HG02938 (cell line): ENCODE data around the gene PPA2.
"Not testable (repeated sequence)": the region's sequence is repeated elsewhere in the genome, so short reads cannot be mapped to it uniquely, and the experiment has no call there.

Source experiments
- ATAC-seq: cut with Tn5 transposase; IDR thresholded peaks from one replicate; pipeline ENCODE4 v1.9.1; 2021; ENCODE audit warnings: mild to moderate bottlenecking, moderate library complexity; ENCODE audit not compliant: unreplicated experiment

Gene PPA2

GRCh38 chr4:105473324-105474098 lies at the start of gene PPA2:
Gene PPA2 (minus strand): TSS chr4:105474062. CDS start chr4:105474050, 12 bp downstream.
- peak; percentile 82 for ATAC-seq

- ATAC-seq: peak; percentile 88
These were observed 47.2 kb upstream of the PPA2 start for GRCh38 chr4:105520819-105521790.

- ATAC-seq: no peak
These were observed 36.4 kb upstream of the PPA2 start for GRCh38 chr4:105510245-105510644.

GRCh38 chr4:105509714-105510113 lies 35.9 kb upstream of the PPA2 start:
- no peak for ATAC-seq

GRCh38 chr4:105509291-105509690 lies 35.4 kb upstream of the PPA2 start:
- ATAC-seq: peak; percentile 99

- ATAC-seq: no peak
These were observed 30.9 kb upstream of the PPA2 start for GRCh38 chr4:105504744-105505143.

GRCh38 chr4:105503484-105503883 lies 29.6 kb upstream of the PPA2 start:
- ATAC-seq: no peak

- no peak for ATAC-seq
These were observed 23.0 kb upstream of the PPA2 start for GRCh38 chr4:105496899-105497298.

- no peak for ATAC-seq
These were observed 21.8 kb upstream of the PPA2 start for GRCh38 chr4:105495667-105496066.

GRCh38 chr4:105490523-105490922 lies 16.7 kb upstream of the PPA2 start:
- no peak for ATAC-seq

GRCh38 chr4:105483840-105484239 lies 10.0 kb upstream of the PPA2 start:
- no peak for ATAC-seq

- no peak for ATAC-seq
These were observed 247 bp upstream of the PPA2 start for GRCh38 chr4:105474099-105474518.

- ATAC-seq: peak; percentile 6
These were observed 965 bp downstream of the PPA2 start for GRCh38 chr4:105472871-105473323.

- ATAC-seq: peak; percentile 38
These were observed 2.2 kb downstream of the PPA2 start for GRCh38 chr4:105471566-105472176.

GRCh38 chr4:105470766-105471165 lies 3.1 kb downstream of the PPA2 start:
- no peak for ATAC-seq

- no peak for ATAC-seq
These were observed 4.1 kb downstream of the PPA2 start for GRCh38 chr4:105469736-105470135.

- ATAC-seq: no peak
These were observed 7.3 kb downstream of the PPA2 start for GRCh38 chr4:105466580-105466979.

- ATAC-seq: not testable (repeated sequence)
These were observed 9.3 kb downstream of the PPA2 start for GRCh38 chr4:105464563-105464962.

- no peak for ATAC-seq
These were observed 11.3 kb downstream of the PPA2 start for GRCh38 chr4:105462576-105462975.

- ATAC-seq: no peak
These were observed 12.1 kb downstream of the PPA2 start for GRCh38 chr4:105461621-105462382.
